Calu3 (cell line): ENCODE data around the gene TSHZ2. TPM values are rescaled to one million over a fixed set of nuclear protein-coding genes. Genes with fewer than 3 reads are reported as not detected.

Experiments used
- BruUV-seq: library from RNA; stranded (reverse); fragments of 400-500 nt; replicated peaks from 2 replicates; lab custom pipeline; 2021; lab: Mats Ljungman, UMichigan
- CTCF ChIA-PET: fragments of 300-600 bp; sonication (Branson Sonifier 250); formaldehyde crosslinking; loops from one replicate; lab custom pipeline; 2022; ENCODE audit warnings: antibody characterized with exemption; lab: Charles Lee
- DNase-seq: peaks from one replicate; pipeline ENCODE4 v3.0.0; 2022
- H3K27ac Mint-ChIP-seq: one replicate; pipeline ENCODE4 v1.8.0; 2022; ENCODE audit warnings: mixed read lengths; ENCODE audit not compliant: unreplicated experiment
- H3K27me3 Mint-ChIP-seq: one replicate; pipeline ENCODE4 v1.8.0; 2022; ENCODE audit warnings: mixed read lengths; ENCODE audit not compliant: unreplicated experiment
- H3K36me3 Mint-ChIP-seq: one replicate; pipeline ENCODE4 v1.8.0; 2022; ENCODE audit warnings: mild to moderate bottlenecking, moderate library complexity, mixed read lengths; ENCODE audit not compliant: insufficient read depth, unreplicated experiment
- H3K4me1 Mint-ChIP-seq: one replicate; pipeline ENCODE4 v1.8.0; 2022; ENCODE audit warnings: mild to moderate bottlenecking, low read depth, mixed read lengths; ENCODE audit not compliant: unreplicated experiment
- H3K4me3 Mint-ChIP-seq: one replicate; pipeline ENCODE4 v1.8.0; 2022; ENCODE audit warnings: mild to moderate bottlenecking, low read depth, moderate library complexity, mixed read lengths; ENCODE audit not compliant: unreplicated experiment
- H3K9me3 Mint-ChIP-seq: one replicate; pipeline ENCODE4 v1.8.0; 2022; ENCODE audit warnings: low read depth, mixed read lengths; ENCODE audit not compliant: unreplicated experiment
- CTCF ChIP-seq: fragments of 200-600 bp; IDR thresholded peaks from one replicate; pipeline ENCODE4 v1.8.0; 2022; ENCODE audit warnings: antibody characterized with exemption; ENCODE audit not compliant: unreplicated experiment
- intact Hi-C: fragments of 100-400 bp; cut with micrococcal nuclease; formaldehyde crosslinking; loops from one replicate; pipeline ENCODE4 v1.10.0; 2022; ENCODE audit not compliant: unreplicated experiment
- total RNA-seq: library from RNA; stranded (reverse); gene quantifications from 2 replicates; pipeline ENCODE4 v1.2.3, GENCODE V29; 2022

TSHZ2 gene
- total RNA-seq, 1 experiment from 2014 or later = not detected

GRCh38 chr20:53052380-53052779, 80.2 kb downstream of the TSHZ2 start:
- CTCF ChIA-PET = no interaction called here
- no peak overlapping the region for H3K4me3 Mint-ChIP-seq
- intact Hi-C loops = no loop called here
- H3K9me3 Mint-ChIP-seq = no peaks in the 10 kb centered on the region
- no peak for TF ChIP-seq CTCF
- H3K27me3 Mint-ChIP-seq = peaks cover 36% of the 10 kb centered on the region
- no peaks in the 10 kb centered on the region for H3K4me1 Mint-ChIP-seq
- no peak overlapping the region for H3K27ac Mint-ChIP-seq
- no TSS peak for BruUV-seq
- H3K36me3 Mint-ChIP-seq = no peaks in the 10 kb centered on the region
- DNase-seq = no peak

- CTCF ChIA-PET = no interaction called here
- no peak for TF ChIP-seq CTCF
- Mint-ChIP-seq H3K4me1 (no peaks in the 10 kb centered on the region), H3K27ac (no peak overlapping the region), H3K9me3 (no peaks in the 10 kb centered on the region), H3K4me3 (no peak overlapping the region), H3K27me3 (peaks cover 36% of the 10 kb centered on the region), H3K36me3 (no peaks in the 10 kb centered on the region)
- no peak for DNase-seq
- BruUV-seq = no TSS peak
- intact Hi-C loops = no loop called here
These were observed 81.4 kb downstream of the TSHZ2 start for GRCh38 chr20:53053595-53053994.

DNA sequence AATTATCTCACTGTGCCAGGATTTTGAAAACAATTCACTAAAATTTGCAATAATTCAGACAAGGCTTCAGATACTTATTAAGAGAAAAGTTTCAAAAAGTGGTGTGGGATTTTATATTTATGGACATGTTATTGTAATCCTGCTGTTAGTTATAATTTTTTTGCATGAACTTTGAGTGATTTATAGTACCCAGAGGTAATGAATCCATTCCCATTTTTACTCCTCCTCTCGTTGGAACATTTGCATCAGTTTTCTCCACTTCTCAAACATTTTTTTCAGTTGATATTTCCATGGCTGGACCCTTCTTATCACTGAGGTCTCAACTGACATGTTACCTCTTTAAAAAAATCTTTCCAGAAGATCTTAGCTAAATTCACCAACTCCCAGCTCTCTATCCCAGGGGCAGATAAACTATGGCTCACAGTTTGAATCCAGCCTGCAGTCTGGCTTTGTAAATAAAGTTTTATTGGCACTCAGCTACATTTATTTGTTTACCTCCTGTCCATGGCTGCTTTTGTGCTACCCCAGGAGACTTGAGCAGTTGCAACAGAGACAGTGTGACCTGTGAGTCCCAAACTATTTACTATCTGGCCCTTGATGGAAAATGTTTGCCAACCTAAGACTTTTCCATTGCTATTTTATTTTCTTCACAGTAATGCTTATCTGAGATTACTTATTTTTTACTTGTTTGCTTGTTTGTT, 83.4 kb downstream of the TSHZ2 start:
- Mint-ChIP-seq H3K4me1 (no peaks in the 10 kb centered on the region), H3K27ac (no peak overlapping the region), H3K4me3 (no peak overlapping the region), H3K27me3 (peaks cover 36% of the 10 kb centered on the region), H3K36me3 (no peaks in the 10 kb centered on the region), H3K9me3 (no peaks in the 10 kb centered on the region)
- no peak for TF ChIP-seq CTCF
- intact Hi-C loops = no loop called here
- CTCF ChIA-PET = no interaction called here
- BruUV-seq = no TSS peak
- no peak for DNase-seq

DNA sequence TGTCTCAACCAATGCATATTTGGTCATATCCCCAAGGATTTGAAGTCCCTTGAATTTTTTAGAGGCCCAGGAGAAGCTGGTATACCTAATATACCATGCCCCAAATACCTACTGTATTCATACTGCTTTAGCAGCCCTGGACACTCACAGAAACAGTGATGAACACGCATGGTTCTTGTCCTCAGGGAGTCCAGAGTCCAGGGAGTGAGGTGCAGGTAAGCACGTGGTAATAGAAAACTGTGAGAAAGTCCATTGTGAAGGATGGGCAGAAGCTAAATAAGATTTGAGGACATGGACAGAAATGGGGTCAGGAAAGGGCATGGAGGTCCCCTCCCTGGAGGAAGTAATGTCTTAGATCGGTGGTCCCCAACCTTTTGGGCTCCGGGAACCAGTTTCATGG, 85.4 kb downstream of the TSHZ2 start:
- Mint-ChIP-seq H3K4me1 (no peaks in the 10 kb centered on the region), H3K36me3 (no peaks in the 10 kb centered on the region), H3K27me3 (peaks cover 36% of the 10 kb centered on the region), H3K27ac (no peak overlapping the region), H3K9me3 (no peaks in the 10 kb centered on the region), H3K4me3 (no peak overlapping the region)
- CTCF ChIA-PET = no interaction called here
- TF ChIP-seq CTCF = no peak
- no TSS peak for BruUV-seq
- no peak for DNase-seq
- intact Hi-C loops = no loop called here
